MM.1S (cell line): ENCODE data around the gene CACNA1H.

Experiments
- EZH2 ChIP-seq: fragments of 300-600 bp; sonication (generic); optimal IDR thresholded peaks from 2 replicates; pipeline ENCODE3; 2017; ENCODE audit warnings: low read depth, mild to moderate bottlenecking, antibody characterized with exemption, low read length, mixed read lengths
- TF ChIP-seq, protein P1 (sequence below): fragments of 300-600 bp; sonication (generic); IDR thresholded peaks from 2 replicates; pipeline ENCODE4 v1.5.1; 2016; ENCODE audit warnings: antibody characterized with exemption, low read length, mixed read lengths

DNA sequence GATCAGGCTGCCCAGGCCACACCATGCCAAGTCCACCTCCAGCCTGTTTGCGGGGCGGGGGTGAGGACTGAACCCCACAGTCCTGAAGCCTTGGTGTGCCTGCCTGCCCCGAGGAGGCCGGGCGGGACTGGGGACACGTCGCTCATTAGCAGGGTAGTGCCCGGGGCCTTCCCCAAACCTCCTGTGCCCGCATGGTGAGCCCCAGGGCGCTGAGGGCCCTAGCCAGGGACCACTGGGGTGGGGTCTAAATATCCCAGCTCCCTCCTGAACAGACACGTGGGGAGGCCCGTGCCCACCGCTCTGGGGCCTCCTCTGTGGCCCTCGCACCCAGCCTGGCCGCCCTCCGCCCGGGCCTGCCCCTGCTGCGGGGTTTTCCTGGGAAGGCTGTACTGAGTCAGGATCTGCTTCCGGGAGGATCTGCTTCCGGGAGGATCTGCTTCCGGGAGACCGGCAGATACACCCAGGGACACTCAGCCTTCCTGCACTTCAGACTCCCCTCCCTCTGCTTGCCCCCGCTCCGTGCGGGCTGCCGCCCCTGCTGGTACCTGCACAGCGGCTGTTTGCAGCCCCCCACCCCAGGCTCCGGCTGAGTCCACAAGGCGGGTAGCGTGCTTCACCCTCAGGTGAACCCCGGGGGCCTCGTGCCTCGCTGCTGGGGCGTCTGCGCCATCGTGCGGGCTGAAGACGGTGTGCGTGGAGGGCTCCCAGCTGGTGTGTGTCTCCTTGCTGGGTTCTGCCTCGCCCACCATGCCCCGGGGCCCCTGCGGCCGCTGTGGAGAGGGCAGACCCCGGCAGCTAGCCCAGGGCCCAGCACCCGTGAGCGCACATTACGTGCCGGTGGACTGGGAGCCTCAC lies 23.6 kb upstream of the CACNA1H start:
- TF ChIP-seq, protein P1, sequence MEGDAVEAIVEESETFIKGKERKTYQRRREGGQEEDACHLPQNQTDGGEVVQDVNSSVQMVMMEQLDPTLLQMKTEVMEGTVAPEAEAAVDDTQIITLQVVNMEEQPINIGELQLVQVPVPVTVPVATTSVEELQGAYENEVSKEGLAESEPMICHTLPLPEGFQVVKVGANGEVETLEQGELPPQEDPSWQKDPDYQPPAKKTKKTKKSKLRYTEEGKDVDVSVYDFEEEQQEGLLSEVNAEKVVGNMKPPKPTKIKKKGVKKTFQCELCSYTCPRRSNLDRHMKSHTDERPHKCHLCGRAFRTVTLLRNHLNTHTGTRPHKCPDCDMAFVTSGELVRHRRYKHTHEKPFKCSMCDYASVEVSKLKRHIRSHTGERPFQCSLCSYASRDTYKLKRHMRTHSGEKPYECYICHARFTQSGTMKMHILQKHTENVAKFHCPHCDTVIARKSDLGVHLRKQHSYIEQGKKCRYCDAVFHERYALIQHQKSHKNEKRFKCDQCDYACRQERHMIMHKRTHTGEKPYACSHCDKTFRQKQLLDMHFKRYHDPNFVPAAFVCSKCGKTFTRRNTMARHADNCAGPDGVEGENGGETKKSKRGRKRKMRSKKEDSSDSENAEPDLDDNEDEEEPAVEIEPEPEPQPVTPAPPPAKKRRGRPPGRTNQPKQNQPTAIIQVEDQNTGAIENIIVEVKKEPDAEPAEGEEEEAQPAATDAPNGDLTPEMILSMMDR: no peak
- TF ChIP-seq EZH2: no peak
